SK-N-SH treated with all-trans-retinoic acid at 6 μM for 48 hours (cell line): ENCODE measurements around the gene PRUNE2.

ENCODE experiments used
- ZNF565 ChIP-seq: fragments of 450-650 bp; formaldehyde crosslinking; conservative IDR thresholded peaks from 2 replicates; pipeline ENCODE4 v1.5.0; 2020; ENCODE audit warnings: low read depth, mild to moderate bottlenecking, moderate library complexity
- TF ChIP-seq, protein P1 (sequence below): fragments of 250-450 bp; sonication (Bioruptor Pico); IDR thresholded peaks from 2 replicates; pipeline ENCODE4 v1.8.0; 2020; ENCODE audit warnings: mild to moderate bottlenecking, moderate library complexity, borderline replicate concordance

- no peak for TF ChIP-seq ZNF565 (CRISPR knock-in tag)
- TF ChIP-seq, protein P1, sequence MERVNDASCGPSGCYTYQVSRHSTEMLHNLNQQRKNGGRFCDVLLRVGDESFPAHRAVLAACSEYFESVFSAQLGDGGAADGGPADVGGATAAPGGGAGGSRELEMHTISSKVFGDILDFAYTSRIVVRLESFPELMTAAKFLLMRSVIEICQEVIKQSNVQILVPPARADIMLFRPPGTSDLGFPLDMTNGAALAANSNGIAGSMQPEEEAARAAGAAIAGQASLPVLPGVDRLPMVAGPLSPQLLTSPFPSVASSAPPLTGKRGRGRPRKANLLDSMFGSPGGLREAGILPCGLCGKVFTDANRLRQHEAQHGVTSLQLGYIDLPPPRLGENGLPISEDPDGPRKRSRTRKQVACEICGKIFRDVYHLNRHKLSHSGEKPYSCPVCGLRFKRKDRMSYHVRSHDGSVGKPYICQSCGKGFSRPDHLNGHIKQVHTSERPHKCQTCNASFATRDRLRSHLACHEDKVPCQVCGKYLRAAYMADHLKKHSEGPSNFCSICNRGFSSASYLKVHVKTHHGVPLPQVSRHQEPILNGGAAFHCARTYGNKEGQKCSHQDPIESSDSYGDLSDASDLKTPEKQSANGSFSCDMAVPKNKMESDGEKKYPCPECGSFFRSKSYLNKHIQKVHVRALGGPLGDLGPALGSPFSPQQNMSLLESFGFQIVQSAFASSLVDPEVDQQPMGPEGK (CRISPR knock-in tag): no peak
Observed at GRCh38 chr9:76743931-76744330, 162.0 kb downstream of the PRUNE2 start.
